ENCODE results near the gene SMIM5.

DNA sequence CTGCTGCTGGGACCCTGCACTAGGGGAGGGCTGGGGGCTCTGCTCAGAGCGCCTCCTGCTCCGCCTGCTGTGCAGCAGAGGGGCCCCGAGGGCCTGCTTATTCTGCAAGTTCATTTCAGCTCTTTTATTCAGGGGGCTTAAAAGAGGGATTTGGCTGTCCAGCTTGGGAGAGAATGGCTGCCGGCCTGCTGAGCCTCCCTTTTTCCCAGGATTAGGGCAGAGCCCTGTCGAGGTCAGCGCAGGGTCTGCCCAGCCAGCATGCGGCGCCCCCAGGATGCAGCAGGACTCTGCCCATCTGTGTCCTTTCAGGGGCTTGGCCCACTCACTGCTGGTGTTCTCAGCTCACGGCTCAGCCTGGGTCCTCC, 1.1 kb downstream of the SMIM5 start:
- TF ChIP-seq MYC (CRISPR knock-in tag; IDR thresholded peaks at IDR 0.05; ENCODE audit: borderline replicate concordance) (no peak), TARDBP (CRISPR knock-in tag; IDR thresholded peaks at IDR 0.05) (no peak), ZNF644 (CRISPR knock-in tag; IDR thresholded peaks at IDR 0.05; ENCODE audit: low read depth) (no peak), CEBPG (CRISPR knock-in tag; IDR thresholded peaks at IDR 0.05) (no peak), ZKSCAN1 (IDR thresholded peaks at IDR 0.05; ENCODE audit: low read length) (no peak), MTA3 (CRISPR knock-in tag; IDR thresholded peaks at IDR 0.05) (no peak), EP300 (IDR thresholded peaks at IDR 0.05; ENCODE audit: low read depth in 2 of 2, low read length in 2 of 2) (no peak), EP300 (CRISPR knock-in tag; IDR thresholded peaks at IDR 0.05; ENCODE audit: borderline replicate concordance) (no peak)
- TF ChIP-seq, protein P1, sequence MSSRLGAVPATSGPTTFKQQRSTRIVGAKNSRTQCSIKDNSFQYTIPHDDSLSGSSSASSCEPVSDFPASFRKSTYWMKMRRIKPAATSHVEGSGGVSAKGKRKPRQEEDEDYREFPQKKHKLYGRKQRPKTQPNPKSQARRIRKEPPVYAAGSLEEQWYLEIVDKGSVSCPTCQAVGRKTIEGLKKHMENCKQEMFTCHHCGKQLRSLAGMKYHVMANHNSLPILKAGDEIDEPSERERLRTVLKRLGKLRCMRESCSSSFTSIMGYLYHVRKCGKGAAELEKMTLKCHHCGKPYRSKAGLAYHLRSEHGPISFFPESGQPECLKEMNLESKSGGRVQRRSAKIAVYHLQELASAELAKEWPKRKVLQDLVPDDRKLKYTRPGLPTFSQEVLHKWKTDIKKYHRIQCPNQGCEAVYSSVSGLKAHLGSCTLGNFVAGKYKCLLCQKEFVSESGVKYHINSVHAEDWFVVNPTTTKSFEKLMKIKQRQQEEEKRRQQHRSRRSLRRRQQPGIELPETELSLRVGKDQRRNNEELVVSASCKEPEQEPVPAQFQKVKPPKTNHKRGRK (CRISPR knock-in tag; IDR thresholded peaks at IDR 0.05) = no peak
- TF ChIP-seq, protein P2, sequence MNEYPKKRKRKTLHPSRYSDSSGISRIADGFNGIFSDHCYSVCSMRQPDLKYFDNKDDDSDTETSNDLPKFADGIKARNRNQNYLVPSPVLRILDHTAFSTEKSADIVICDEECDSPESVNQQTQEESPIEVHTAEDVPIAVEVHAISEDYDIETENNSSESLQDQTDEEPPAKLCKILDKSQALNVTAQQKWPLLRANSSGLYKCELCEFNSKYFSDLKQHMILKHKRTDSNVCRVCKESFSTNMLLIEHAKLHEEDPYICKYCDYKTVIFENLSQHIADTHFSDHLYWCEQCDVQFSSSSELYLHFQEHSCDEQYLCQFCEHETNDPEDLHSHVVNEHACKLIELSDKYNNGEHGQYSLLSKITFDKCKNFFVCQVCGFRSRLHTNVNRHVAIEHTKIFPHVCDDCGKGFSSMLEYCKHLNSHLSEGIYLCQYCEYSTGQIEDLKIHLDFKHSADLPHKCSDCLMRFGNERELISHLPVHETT (CRISPR knock-in tag; conservative IDR thresholded peaks at IDR 0.05) = no peak
- TF ChIP-seq, protein P3, sequence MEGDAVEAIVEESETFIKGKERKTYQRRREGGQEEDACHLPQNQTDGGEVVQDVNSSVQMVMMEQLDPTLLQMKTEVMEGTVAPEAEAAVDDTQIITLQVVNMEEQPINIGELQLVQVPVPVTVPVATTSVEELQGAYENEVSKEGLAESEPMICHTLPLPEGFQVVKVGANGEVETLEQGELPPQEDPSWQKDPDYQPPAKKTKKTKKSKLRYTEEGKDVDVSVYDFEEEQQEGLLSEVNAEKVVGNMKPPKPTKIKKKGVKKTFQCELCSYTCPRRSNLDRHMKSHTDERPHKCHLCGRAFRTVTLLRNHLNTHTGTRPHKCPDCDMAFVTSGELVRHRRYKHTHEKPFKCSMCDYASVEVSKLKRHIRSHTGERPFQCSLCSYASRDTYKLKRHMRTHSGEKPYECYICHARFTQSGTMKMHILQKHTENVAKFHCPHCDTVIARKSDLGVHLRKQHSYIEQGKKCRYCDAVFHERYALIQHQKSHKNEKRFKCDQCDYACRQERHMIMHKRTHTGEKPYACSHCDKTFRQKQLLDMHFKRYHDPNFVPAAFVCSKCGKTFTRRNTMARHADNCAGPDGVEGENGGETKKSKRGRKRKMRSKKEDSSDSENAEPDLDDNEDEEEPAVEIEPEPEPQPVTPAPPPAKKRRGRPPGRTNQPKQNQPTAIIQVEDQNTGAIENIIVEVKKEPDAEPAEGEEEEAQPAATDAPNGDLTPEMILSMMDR (CRISPR knock-in tag; IDR thresholded peaks at IDR 0.05) = no peak
- TF ChIP-seq, protein P4, sequence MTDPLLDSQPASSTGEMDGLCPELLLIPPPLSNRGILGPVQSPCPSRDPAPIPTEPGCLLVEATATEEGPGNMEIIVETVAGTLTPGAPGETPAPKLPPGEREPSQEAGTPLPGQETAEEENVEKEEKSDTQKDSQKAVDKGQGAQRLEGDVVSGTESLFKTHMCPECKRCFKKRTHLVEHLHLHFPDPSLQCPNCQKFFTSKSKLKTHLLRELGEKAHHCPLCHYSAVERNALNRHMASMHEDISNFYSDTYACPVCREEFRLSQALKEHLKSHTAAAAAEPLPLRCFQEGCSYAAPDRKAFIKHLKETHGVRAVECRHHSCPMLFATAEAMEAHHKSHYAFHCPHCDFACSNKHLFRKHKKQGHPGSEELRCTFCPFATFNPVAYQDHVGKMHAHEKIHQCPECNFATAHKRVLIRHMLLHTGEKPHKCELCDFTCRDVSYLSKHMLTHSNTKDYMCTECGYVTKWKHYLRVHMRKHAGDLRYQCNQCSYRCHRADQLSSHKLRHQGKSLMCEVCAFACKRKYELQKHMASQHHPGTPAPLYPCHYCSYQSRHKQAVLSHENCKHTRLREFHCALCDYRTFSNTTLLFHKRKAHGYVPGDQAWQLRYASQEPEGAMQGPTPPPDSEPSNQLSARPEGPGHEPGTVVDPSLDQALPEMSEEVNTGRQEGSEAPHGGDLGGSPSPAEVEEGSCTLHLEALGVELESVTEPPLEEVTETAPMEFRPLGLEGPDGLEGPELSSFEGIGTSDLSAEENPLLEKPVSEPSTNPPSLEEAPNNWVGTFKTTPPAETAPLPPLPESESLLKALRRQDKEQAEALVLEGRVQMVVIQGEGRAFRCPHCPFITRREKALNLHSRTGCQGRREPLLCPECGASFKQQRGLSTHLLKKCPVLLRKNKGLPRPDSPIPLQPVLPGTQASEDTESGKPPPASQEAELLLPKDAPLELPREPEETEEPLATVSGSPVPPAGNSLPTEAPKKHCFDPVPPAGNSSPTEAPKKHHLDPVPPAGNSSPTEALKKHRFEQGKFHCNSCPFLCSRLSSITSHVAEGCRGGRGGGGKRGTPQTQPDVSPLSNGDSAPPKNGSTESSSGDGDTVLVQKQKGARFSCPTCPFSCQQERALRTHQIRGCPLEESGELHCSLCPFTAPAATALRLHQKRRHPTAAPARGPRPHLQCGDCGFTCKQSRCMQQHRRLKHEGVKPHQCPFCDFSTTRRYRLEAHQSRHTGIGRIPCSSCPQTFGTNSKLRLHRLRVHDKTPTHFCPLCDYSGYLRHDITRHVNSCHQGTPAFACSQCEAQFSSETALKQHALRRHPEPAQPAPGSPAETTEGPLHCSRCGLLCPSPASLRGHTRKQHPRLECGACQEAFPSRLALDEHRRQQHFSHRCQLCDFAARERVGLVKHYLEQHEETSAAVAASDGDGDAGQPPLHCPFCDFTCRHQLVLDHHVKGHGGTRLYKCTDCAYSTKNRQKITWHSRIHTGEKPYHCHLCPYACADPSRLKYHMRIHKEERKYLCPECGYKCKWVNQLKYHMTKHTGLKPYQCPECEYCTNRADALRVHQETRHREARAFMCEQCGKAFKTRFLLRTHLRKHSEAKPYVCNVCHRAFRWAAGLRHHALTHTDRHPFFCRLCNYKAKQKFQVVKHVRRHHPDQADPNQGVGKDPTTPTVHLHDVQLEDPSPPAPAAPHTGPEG (CRISPR knock-in tag; IDR thresholded peaks at IDR 0.05) = no peak

Measured in HepG2 (cell line).